HG02970 (cell line): ENCODE results near the gene RYR1.
"Not testable (repeated sequence)": the region's sequence is repeated elsewhere in the genome, so short reads cannot be mapped to it uniquely, and the experiment has no call there.

Experiments
- ATAC-seq: cut with Tn5 transposase; IDR thresholded peaks from one replicate; pipeline ENCODE4 v1.9.1; 2021; ENCODE audit warnings: mild to moderate bottlenecking, moderate library complexity, moderate number of reproducible peaks; ENCODE audit not compliant: unreplicated experiment, low FRiP score

RYR1 gene

GRCh38 chr19:38534574-38534973 lies 101.1 kb downstream of the RYR1 start:
- ATAC-seq = no peak

- no peak for ATAC-seq
Observed at GRCh38 chr19:38535212-38535611, 101.7 kb downstream of the RYR1 start.

GRCh38 chr19:38537071-38537936 lies 103.8 kb downstream of the RYR1 start:
- ATAC-seq = no peak

DNA sequence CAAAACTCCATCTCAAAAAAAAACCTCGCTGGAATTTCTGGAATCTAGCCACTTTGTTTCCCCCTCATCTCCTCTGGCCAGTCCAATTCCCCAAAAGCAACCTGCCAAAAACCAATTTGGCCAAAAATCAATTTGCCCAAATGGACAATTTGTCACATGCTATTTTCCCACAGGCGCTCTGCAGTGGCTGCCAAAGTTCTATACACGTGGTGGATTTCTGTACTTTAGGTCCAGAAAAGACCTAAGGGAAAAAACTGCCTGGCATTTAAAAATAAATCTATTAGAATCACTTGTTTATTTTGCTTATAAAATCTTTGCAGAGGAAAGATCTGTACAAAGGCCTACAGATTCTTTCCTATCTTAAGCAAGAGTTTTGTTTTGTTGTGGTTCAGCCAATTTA lies 104.9 kb downstream of the RYR1 start:
- ATAC-seq = no peak

GRCh38 chr19:38538793-38539528 lies 105.5 kb downstream of the RYR1 start:
- ATAC-seq = no peak

- ATAC-seq = no peak
Observed at GRCh38 chr19:38539751-38540150, 106.3 kb downstream of the RYR1 start.

- no peak for ATAC-seq
Observed at GRCh38 chr19:38542040-38542439, 108.5 kb downstream of the RYR1 start.

DNA sequence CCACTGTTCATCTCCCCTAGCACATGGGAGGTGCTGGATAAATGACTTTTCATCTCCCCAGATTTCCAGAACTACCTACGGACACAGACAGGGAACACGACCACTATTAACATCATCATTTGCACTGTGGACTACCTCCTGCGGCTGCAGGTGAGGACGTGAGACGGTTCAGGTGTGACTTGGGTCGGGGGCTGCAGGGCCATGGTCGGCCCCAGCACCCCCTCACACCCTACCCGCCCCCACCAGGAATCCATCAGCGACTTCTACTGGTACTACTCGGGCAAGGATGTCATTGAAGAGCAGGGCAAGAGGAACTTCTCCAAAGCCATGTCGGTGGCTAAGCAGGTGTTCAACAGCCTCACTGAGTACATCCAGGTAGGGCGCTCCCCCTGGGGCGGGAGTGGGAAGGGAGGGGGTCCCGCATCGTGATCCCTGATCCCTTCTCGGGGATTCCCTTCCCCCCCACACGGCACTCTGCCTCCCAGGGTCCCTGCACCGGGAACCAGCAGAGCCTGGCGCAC lies 109.9 kb downstream of the RYR1 start:
- ATAC-seq = no peak

GRCh38 chr19:38543807-38544568 lies 110.5 kb downstream of the RYR1 start:
- no peak for ATAC-seq

GRCh38 chr19:38544569-38545315 lies 111.3 kb downstream of the RYR1 start:
- no peak for ATAC-seq

- ATAC-seq = no peak
Observed at GRCh38 chr19:38545596-38545995, 112.1 kb downstream of the RYR1 start.

DNA sequence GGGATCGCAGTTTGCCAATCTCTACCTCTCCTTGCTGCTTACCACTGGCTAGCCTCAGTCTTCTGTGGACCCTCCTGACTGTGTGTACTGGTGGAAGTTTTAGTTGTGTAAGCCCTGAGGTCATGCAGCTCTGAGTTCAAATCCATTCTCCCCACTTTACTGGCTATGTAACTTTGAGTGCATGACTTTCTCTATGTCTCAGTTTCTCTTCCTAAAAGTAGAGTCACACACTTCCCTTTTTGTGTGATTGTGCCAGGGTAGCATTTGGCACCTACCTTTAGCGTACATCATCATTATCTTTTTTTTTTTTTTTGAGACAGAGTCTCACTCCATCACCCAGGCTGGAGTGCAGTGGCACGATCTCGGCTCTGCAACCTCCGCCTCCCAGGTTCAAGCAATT lies 113.9 kb downstream of the RYR1 start:
- no peak for ATAC-seq

GRCh38 chr19:38549061-38549460 lies 115.6 kb downstream of the RYR1 start:
- no peak for ATAC-seq

GRCh38 chr19:38549942-38550341 lies 116.5 kb downstream of the RYR1 start:
- ATAC-seq = no peak

DNA sequence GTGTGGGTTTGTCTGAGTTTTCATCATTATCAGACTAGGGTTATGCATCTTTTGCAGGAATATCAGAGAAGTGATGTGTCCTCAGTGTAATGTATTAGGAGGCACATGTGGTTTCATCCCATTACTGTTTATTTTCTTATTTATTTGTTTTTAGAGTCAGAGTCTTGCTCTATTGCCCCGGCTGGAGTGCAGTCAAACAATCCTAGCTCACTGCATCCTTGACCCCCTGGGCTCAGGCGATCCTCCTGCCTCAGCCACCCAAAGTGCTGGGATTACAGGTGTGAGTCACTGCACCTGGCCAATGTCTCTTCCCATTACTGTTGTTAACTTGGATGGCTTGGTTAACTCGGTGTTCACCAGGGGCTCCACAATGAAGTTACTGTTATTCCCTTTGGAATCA lies 116.9 kb downstream of the RYR1 start:
- ATAC-seq = no peak

GRCh38 chr19:38551450-38551813 lies 117.9 kb downstream of the RYR1 start:
- no peak for ATAC-seq

DNA sequence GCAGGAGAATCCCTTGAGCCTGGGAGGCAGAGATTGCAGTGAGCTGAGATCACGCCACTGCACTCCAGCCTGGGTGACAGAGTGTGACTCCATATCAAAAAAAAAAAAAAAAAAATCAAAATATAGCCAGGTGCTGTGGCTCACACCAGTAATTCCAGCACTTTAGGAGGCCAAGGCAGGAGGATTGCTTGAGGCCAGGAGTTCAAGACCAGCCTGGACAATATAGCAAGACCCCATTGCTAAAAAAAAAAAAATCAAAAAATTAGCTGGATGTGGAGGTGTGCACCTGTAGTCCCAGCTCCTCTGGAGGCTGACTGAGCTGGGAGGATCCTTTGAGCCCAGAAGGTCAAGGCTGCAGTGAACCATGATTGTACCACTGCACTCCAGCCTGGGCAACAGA lies 119.7 kb downstream of the RYR1 start:
- ATAC-seq = not testable (repeated sequence)

- no peak for ATAC-seq
Observed at GRCh38 chr19:38554676-38555141, 121.2 kb downstream of the RYR1 start.

DNA sequence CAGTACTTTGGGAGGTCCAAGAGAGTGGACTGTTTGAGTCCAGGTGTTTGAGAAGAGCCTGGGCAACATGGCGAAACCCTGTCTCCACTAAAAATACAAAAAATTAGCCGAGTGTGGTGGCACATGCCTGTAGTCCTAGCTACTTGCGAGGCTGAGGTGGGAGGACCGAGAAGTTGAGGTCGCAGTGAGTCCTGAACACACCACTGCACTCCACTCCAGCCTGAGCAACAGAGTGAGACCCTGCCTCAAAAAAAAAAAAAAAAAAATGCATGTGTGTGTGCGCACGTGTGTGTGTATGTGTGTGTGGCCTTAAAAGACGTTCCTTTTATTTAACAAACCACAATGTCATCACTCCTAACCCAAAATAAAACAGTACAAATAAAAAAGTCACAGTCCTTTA lies 121.7 kb downstream of the RYR1 start:
- no peak for ATAC-seq

DNA sequence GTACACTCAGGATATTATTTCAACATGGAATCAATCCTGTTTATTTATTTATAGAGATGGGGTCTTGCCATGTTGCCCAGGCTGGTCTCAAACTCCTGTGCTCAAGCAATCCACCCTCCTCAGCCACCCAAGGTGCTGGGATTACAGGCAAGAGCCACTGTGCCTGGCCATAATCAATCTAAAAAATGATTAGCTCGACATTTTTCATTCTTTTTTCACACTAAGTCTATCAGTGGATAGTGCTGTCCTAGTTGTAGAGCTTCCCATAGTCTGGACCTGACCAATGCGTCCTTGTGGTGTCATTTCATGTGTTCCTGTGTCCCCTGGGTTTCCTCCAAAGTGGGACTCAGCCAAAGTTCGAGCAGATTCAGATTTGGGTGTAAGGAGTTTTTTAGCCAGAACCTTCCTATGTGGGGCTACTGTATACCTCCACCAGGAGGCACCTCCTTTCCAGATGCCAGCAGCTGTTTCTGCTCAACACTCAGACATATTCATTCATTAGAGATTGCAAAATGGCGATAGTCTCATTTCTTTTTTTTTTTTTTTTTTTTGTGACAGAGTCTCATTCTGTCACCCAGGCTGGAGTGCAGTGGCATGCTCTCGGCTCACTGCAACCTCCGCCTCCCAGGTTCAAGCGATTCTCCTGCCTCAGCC lies 123.2 kb downstream of the RYR1 start:
- ATAC-seq = no peak
